ENCODE measurements around the gene MAP3K14.
"Not testable (repeated sequence)": the region's sequence is repeated elsewhere in the genome, so short reads cannot be mapped to it uniquely, and the experiment has no call there.

MAP3K14 gene

GRCh38 chr17:45253237-45253636 lies 63.6 kb downstream of the MAP3K14 start:
- FAIRE-seq: not testable (repeated sequence)

DNA sequence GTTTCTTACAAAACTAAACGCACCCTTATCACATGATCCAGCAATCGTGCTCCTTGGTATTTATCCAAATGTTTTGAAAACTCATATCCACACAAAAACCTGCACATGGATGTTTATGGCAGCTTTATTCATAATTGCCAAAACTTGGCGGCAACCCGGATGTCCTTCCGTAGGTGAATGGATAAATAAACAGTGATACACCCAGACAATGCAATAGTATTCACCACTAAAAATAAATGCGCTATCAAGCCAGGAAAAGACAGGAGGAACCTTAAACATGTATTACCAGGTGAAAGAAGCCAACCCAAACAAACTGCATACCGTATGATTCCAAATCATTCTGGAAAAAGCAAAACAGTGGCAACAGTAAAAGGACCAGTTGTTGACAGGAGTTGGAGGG lies 64.9 kb downstream of the MAP3K14 start:
- no peak for FAIRE-seq

DNA sequence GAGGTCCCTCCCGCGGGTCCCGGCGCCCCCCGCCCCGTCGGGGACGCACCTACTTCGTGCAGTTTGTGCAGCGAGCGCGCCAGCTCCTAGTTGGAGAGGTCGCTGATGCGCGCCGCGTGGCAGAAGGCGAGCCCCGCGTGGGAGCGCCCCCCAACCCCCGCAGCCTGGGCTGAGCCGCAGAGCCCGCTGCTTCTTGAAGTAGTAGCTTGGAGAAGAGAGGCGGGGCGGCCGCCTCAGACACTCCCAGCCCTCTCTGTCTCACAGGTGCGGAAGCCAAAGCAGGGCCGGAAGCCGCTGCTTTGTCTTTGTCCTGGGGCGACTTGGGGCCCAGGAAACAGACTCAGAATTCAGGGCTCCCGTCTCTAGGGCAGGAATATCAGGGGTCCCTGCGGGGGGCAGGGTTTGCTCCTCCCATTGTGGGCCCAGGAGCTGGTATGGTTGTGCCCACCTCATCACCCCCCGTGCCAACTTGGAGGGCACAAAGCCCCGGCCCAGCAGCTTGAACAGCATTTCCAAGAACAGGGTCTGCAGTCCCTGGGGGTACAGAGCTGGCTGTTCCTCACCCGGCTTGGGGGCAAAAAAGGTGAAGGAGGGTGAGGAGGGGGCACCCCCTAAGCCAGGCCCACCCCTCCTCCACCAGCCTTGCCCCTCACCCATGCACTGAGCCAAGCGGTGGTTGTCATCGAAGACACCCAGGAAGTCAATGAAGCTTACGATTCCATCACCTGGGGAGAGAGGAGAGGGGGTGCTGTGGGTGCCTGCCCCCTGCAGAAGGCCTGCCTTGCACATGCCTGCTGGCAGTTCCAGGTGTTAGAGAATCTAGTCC lies 68.5 kb downstream of the MAP3K14 start:
- FAIRE-seq: no peak

- no peak for FAIRE-seq
Measured at GRCh38 chr17:45247429-45248131, 69.2 kb downstream of the MAP3K14 start.

GRCh38 chr17:45246861-45247428 lies 69.9 kb downstream of the MAP3K14 start:
- FAIRE-seq: no peak

GRCh38 chr17:45246338-45246737 lies 70.5 kb downstream of the MAP3K14 start:
- FAIRE-seq: no peak

DNA sequence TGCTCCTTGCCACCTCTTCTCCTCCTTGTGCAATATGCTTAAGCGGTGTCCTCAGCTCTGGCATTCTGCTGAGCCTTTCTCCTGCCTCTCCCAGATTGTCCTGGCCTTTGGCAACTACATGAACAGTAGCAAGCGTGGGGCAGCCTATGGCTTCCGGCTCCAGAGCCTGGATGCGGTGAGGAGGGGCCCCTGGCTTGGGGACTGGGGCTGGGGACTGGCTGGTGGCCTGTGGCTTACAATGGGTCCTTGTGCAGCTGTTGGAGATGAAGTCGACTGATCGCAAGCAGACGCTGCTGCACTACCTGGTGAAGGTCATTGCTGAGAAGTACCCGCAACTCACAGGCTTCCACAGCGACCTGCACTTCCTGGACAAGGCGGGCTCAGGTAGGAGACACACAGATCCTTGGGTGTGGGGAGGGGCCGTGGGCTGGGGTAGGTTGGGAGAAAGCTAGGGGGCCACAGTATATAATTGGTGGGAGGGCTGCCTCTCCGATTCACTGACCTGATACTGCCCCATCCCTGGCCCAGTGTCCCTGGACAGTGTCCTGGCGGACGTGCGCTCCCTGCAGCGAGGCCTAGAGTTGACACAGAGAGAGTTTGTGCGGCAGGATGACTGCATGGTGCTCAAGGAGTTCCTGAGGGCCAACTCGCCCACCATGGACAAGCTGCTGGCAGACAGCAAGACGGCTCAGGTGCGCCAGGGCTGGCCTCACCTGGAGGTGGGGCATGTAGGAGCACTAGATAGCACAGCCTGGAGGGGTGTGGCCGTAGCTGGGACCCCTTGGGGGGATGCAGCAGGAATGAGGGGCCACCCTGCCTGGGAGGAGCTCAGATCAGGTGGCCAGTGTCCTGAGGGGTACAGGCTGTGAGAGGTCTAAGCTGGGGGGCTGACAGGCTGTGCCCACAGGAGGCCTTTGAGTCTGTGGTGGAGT lies 71.8 kb downstream of the MAP3K14 start:
- FAIRE-seq: no peak

DNA sequence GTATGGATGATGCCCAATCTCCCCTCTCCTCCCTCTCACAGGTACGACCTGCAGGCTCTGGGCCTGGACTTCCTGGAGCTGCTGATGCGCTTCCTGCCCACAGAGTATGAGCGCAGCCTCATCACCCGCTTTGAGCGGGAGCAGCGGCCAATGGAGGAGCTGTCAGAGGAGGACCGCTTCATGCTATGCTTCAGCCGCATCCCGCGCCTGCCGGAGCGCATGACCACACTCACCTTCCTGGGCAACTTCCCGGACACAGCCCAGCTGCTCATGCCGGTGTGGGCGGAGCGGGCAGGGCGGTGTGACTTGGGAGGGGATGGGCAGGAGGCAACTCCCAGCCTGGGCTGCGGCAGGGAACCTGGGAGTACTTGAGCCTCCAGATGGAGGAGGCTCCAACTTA lies 73.1 kb downstream of the MAP3K14 start:
- FAIRE-seq: no peak

DNA sequence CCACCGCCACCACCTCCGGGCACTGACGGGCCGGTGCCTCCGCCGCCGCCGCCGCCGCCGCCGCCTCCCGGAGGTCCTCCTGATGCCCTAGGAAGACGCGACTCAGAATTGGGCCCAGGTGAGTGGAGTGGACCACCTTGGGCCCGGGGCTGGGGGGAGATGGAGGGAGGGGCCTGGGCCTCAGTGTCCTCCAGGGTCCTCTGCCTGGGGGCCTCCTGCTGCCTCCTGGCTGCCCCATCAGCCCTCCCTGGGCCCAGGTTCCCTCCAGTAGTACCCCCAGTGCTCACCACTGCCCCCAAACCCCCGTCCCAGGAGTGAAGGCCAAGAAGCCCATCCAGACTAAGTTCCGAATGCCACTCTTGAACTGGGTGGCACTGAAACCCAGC lies 74.8 kb downstream of the MAP3K14 start:
- FAIRE-seq: no peak

DNA sequence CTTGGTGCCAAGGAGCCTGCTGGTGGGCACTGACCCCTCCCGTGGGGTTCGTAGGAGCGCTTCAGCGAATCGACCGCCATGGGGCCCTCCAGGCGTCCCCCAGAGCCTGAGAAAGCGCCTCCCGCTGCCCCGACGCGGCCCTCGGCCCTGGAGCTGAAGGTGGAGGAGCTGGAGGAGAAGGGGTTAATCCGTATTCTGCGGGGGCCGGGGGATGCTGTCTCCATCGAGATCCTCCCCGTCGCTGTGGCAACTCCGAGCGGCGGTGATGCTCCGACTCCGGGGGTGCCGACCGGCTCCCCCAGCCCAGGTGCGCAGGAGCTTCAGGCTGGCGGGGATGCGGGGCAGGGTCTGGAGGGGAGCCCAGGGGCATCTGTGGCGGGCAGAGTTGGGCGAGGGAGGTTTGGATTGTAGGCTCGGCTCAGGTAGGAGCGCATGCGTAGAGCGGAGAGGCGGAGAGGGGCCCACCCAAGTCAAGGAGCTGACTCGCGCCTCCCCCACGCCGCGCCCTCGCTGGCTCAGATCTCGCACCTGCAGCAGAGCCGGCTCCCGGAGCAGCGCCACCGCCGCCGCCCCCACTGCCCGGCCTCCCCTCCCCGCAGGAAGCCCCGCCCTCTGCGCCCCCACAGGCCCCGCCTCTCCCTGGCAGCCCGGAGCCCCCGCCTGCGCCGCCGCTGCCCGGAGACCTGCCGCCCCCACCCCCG lies 75.3 kb downstream of the MAP3K14 start:
- FAIRE-seq: no peak

DNA sequence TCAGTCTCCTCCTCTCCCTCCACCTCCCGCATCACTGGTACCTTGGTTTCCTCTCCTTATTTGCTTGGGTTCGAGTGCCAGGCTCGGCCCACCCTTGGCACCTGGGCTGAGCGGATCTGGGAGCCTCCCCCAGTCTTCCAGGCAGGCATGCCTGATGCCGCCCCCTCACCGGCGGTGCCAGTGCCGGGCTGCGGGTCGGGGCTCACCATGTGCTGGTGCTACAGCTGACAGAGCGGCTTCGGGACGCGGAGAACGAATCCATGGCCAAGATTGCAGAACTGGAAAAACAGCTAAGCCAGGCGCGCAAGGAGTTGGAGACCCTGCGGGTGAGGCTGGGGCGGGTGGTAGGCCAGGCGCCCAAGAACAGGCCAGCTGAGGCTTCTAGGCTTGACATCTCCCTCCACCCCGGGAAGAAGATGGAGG lies 75.9 kb downstream of the MAP3K14 start:
- FAIRE-seq: no peak

DNA sequence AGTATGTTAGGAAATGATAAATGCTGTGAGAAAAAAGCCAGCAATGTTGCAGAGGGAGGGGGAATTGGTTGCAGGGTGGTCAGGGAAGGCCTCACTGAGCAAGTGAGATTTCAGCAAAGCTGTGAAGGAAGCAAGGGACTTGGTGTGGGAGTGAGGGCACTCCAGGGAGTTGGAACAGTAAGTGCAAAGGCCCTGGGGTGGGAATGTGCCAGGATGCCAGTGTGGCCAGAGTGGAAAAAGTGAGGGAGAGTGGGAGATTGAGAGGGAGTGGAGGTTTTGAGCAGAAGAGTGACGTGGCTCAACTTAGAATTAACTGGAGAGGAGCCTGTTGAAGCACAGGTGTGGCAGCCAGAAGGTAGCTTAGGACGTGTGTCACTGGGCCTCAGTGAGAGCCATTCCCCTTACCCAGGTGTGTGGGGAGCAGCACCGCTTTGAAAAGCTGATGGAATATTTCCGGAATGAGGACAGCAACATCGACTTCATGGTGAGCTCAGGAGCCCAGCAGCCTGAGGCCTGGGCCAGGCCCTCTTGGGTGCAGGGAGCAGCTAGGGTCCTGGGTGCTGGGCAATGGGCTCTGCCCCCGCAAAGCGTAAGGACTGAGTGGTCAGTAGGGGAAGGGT lies 78.6 kb downstream of the MAP3K14 start:
- no peak for FAIRE-seq

GRCh38 chr17:45237686-45238085 lies 79.1 kb downstream of the MAP3K14 start:
- FAIRE-seq: no peak

- no peak for FAIRE-seq
Measured at GRCh38 chr17:45236282-45236606, 80.6 kb downstream of the MAP3K14 start.

GRCh38 chr17:45235416-45236281 lies 81.2 kb downstream of the MAP3K14 start:
- no peak for FAIRE-seq

GRCh38 chr17:45234641-45235415 lies 82.0 kb downstream of the MAP3K14 start:
- FAIRE-seq: no peak

GRCh38 chr17:45233423-45233924 lies 83.3 kb downstream of the MAP3K14 start:
- no peak for FAIRE-seq

DNA sequence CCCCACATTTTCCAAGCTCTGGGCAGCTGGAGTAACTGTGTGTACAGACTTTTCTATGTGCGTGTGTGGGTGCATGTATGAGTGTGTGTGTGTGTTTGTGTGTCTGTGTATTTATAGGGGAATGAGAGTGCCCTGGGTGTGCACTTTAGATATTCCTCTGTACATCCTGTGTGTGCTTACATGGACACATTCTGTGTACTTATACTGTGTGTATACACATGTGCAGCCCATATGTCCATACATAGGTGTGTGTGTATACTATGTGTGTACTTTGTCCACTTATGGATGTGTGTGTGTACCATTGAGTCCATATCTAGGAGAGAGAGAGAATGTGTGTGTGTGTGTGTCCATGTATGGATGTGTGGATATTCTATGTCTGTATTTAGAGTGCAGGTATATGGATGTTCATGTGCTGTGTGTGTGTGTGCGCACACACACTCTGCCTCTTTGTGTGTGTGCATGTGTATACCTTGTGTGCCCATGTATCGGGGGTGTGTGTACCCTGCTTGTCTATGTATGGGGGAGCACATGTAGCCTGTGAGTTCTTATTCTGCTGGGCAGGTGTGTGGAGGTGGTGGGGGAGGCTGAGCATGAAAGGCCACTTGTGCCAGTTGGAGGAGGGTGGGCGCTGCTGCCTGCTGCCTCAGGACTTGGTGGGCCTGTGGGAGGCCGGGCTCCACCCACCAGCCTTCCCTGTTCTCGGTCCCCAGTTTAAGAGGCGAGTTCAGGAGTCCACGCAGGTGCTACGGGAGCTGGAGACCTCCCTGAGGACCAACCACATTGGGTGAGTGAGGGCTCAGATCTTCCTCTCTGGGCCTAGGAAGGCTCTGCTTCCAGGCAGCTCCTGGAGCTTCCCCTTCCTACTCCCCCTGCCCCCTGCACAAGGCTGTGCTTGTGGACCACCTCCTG lies 84.1 kb downstream of the MAP3K14 start:
- no peak for FAIRE-seq

All from TTC549 (cell line).